ENCODE results near the gene CENPC. TPM values are rescaled to one million over a fixed set of nuclear protein-coding genes. Genes with fewer than 3 reads are reported as not detected.

CENPC gene
- total RNA-seq, 2 experiments from 2014 or later: 115 to 116 TPM

DNA sequence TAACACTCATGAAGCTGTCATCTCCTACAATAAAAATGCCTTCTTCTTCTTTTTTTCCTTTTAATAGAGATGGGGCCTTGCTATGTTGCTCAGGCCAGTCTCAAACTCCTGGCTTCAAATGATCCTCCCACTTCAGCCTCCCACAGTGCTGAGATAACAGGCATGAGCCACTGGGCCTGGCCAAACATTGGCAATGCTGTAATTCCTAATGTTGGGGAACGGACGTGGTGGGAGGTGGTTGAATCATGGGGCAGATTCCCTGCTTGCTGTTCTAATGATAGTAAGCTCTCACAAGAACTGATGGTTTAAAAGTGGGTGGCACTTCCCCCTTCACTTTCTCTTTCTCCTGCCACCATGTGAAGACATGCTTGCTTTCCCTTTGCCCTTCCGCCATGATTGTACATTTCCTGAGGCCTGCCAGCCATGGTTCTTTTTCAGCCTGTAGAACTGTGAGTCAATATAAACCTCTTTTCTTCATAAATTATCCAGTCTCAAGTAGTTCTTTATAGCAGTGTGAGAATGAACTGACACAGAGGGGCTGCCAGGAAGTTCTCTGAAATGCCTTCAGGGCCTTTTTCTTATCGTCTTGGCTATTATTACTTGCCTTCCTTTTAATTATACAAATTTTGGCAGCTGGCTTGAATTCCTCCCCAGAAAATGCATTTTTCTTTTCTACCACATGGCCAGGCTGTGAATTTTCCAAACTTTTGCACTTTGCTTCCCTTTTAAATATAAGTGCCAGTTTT, 93.0 kb downstream of the CENPC start:
- H3K4me3 ChIP-seq (ENCODE audit: low read length): no peak overlapping the region
- Mint-ChIP-seq H3K4me1 (ENCODE audit: low read depth) (no peaks in the 10 kb centered on the region), H3K4me3 (no peak overlapping the region), H3K9me3 (peaks cover 11% of the 10 kb centered on the region), H3K27me3 (no peaks in the 10 kb centered on the region), H3K27ac (no peak overlapping the region), H3K36me3 (ENCODE audit: low read depth) (peaks cover 91% of the 10 kb centered on the region)
- peaks cover 6% of the 10 kb centered on the region for H3K36me3 ChIP-seq (ENCODE audit: insufficient read depth, low read length)
- CTCF ChIA-PET: no interaction called here
- DNase-seq (no peak), ATAC-seq (ENCODE audit: poor library complexity) (no peak)
- intact Hi-C loops (cut with DNase I, micrococcal nuclease): no loop called here
- H3K4me1 ChIP-seq (ENCODE audit: insufficient read depth, low read length): no peaks in the 10 kb centered on the region
- no peaks in the 10 kb centered on the region for H3K27me3 ChIP-seq (ENCODE audit: control insufficient read depth in 1 of 2, insufficient read depth in 2 of 2, low read length in 2 of 2)
- TF ChIP-seq, protein P1, sequence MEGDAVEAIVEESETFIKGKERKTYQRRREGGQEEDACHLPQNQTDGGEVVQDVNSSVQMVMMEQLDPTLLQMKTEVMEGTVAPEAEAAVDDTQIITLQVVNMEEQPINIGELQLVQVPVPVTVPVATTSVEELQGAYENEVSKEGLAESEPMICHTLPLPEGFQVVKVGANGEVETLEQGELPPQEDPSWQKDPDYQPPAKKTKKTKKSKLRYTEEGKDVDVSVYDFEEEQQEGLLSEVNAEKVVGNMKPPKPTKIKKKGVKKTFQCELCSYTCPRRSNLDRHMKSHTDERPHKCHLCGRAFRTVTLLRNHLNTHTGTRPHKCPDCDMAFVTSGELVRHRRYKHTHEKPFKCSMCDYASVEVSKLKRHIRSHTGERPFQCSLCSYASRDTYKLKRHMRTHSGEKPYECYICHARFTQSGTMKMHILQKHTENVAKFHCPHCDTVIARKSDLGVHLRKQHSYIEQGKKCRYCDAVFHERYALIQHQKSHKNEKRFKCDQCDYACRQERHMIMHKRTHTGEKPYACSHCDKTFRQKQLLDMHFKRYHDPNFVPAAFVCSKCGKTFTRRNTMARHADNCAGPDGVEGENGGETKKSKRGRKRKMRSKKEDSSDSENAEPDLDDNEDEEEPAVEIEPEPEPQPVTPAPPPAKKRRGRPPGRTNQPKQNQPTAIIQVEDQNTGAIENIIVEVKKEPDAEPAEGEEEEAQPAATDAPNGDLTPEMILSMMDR (IDR thresholded peaks at IDR 0.05): no peak
- no peaks in the 10 kb centered on the region for H3K9me3 ChIP-seq (ENCODE audit: control insufficient read depth in 1 of 2, insufficient read depth in 1 of 2, low read length in 2 of 2)
- POLR2A ChIA-PET: no interaction called here
- H3K27ac ChIP-seq (ENCODE audit: low read depth in 1 of 2, low read length in 2 of 2): no peak overlapping the region

DNA sequence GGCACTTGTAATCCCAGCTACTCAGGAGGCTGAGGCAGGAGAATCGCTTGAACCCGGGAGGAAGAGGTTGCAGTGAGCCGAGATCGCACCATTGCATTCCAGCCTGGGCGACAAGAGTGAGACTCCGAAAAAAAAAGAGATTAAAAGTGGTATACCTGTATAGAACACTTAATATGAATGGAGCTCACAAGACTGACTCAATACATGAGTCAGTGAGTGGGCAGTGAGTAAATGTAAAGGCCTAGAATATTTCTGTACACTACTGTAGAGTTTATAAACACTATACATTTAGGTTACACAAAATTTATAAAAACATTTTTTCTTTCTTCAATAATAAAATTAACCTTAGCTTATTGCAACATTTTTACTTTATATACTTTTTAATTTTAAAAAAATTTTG, 93.8 kb downstream of the CENPC start:
- no peak for DNase-seq
- POLR2A ChIA-PET: no interaction called here
- peaks cover 11% of the 10 kb centered on the region for H3K9me3 Mint-ChIP-seq
- H3K27ac Mint-ChIP-seq: no peak overlapping the region
- intact Hi-C loops (cut with DNase I, micrococcal nuclease): no loop called here
- H3K36me3 ChIP-seq (ENCODE audit: insufficient read depth, low read length): peaks cover 6% of the 10 kb centered on the region
- CTCF ChIA-PET: no interaction called here
- H3K27ac ChIP-seq (ENCODE audit: low read depth in 1 of 2, low read length in 2 of 2): no peak overlapping the region
- H3K9me3 ChIP-seq (ENCODE audit: control insufficient read depth in 1 of 2, insufficient read depth in 1 of 2, low read length in 2 of 2): no peaks in the 10 kb centered on the region
- H3K4me3 Mint-ChIP-seq: no peak overlapping the region
- H3K4me1 Mint-ChIP-seq (ENCODE audit: low read depth): no peaks in the 10 kb centered on the region
- ATAC-seq (ENCODE audit: poor library complexity): no peak
- no peaks in the 10 kb centered on the region for H3K4me1 ChIP-seq (ENCODE audit: insufficient read depth, low read length)
- peaks cover 88% of the 10 kb centered on the region for H3K36me3 Mint-ChIP-seq (ENCODE audit: low read depth)
- no peak overlapping the region for H3K4me3 ChIP-seq (ENCODE audit: low read length)
- H3K27me3 ChIP-seq (ENCODE audit: control insufficient read depth in 1 of 2, insufficient read depth in 2 of 2, low read length in 2 of 2): no peaks in the 10 kb centered on the region
- no peaks in the 10 kb centered on the region for H3K27me3 Mint-ChIP-seq
- TF ChIP-seq, protein P1 (IDR thresholded peaks at IDR 0.05): no peak

DNA sequence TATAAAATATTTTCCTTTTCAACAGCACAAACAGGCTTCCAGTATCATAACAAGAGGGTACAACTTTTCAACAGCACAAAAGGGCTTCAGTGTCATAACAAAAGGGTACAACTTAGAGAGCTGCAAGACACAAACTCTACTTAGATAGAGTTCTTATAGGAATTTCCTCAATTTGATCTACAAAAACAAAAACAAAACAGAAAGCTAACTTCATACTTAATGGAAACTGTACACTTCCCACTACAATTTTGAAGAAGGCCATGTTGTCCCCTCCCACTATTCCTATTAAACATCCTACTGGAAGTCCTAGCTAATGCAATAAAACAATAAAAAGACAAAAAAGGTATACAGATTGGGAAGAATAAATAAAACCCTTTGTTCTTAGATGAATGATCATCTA, 96.7 kb downstream of the CENPC start:
- Histone ChIP-seq H3K4me1 (ENCODE audit: insufficient read depth, low read length) (no peaks in the 10 kb centered on the region), H3K4me3 (ENCODE audit: low read length) (no peak overlapping the region), H3K27me3 (ENCODE audit: control insufficient read depth in 1 of 2, insufficient read depth in 2 of 2, low read length in 2 of 2) (no peaks in the 10 kb centered on the region), H3K36me3 (ENCODE audit: insufficient read depth, low read length) (peaks cover 5% of the 10 kb centered on the region), H3K9me3 (ENCODE audit: control insufficient read depth in 1 of 2, insufficient read depth in 1 of 2, low read length in 2 of 2) (peaks cover 0 to 3% of the 10 kb centered on the region in 2 experiments), H3K27ac (ENCODE audit: low read depth in 1 of 2, low read length in 2 of 2) (no peak overlapping the region)
- Mint-ChIP-seq H3K27ac (no peak overlapping the region), H3K4me3 (no peak overlapping the region), H3K4me1 (ENCODE audit: low read depth) (no peaks in the 10 kb centered on the region), H3K9me3 (peaks cover 12% of the 10 kb centered on the region), H3K27me3 (no peaks in the 10 kb centered on the region), H3K36me3 (ENCODE audit: low read depth) (peaks cover 89% of the 10 kb centered on the region)
- POLR2A ChIA-PET: no interaction called here
- CTCF ChIA-PET: no interaction called here
- DNase-seq (no peak), ATAC-seq (ENCODE audit: poor library complexity) (no peak)
- TF ChIP-seq, protein P1 (IDR thresholded peaks at IDR 0.05): no peak
- intact Hi-C loops (cut with DNase I, micrococcal nuclease): no loop called here

Measured in CD4-positive, alpha-beta T cell (primary cell).